ENCODE data around the gene NELFA. TPM values are rescaled to one million over a fixed set of nuclear protein-coding genes. Genes with fewer than 3 reads are reported as not detected.

The NELFA gene
- total RNA-seq, 1 experiment from 2014 or later = 55.0 TPM

DNA sequence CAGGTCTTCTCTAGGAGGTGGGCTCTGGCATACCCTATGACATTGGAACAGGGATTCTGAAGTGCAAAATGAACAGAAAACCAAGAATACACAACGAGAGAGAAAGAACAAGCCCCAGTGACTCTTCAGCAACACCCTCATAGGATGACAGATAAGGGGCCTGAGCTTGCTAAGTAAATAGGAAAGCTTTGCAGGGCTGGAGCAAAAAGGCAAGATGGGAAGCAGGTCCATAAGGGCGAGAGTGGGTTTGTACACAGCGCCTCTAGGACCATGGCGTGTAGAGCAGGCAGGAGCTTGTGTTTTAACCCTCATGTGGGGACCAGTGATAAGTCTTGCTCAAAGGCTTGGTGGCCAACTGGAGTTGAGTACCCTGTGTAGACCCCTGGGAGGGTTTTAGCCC, 45.8 kb downstream of the NELFA start:
- Histone ChIP-seq H2BK120ac (ENCODE audit: low read depth, low read length, poor library complexity, severe bottlenecking) (no peak overlapping the region), H3K9ac (ENCODE audit: extremely low read depth, insufficient read length, low read length) (no peak overlapping the region), H4K5ac (ENCODE audit: insufficient read length, low read depth, low read length) (no peak overlapping the region), H3K23ac (ENCODE audit: insufficient read length, low read depth, low read length) (no peak overlapping the region), H3K4me2 (ENCODE audit: insufficient read depth, insufficient read length, low read length) (no peak overlapping the region), H3K9me3 (ENCODE audit: control insufficient read depth, low read depth, low read length) (no peaks in the 10 kb centered on the region), H4K8ac (replicated peaks; ENCODE audit: insufficient read length, low read depth, low read length) (no peak overlapping the region), H3K79me2 (ENCODE audit: insufficient read depth, low read length) (no peaks in the 10 kb centered on the region), H3T11ph (ENCODE audit: low read length) (no peak overlapping the region), H4K91ac (ENCODE audit: insufficient read length, low read depth, low read length) (no peak overlapping the region), H2BK5ac (ENCODE audit: insufficient read length, low read length) (no peak overlapping the region), H2BK15ac (ENCODE audit: low read depth, low read length) (no peak overlapping the region), H3K27me3 (ENCODE audit: insufficient read depth, low read length) (no peaks in the 10 kb centered on the region), H3K4ac (ENCODE audit: low read depth, low read length) (no peak overlapping the region), H3K56ac (ENCODE audit: insufficient read length, low read depth, low read length) (no peak overlapping the region), H4K20me1 (ENCODE audit: control insufficient read depth, insufficient read depth, insufficient read length) (no peaks in the 10 kb centered on the region), H3K14ac (ENCODE audit: insufficient read depth, low read length) (no peak overlapping the region), H3K4me1 (ENCODE audit: insufficient read depth, low read length) (no peaks in the 10 kb centered on the region), H3K27ac (ENCODE audit: insufficient read length, low read depth, low read length) (no peak overlapping the region), H3K79me1 (ENCODE audit: insufficient read depth, low read depth, low read length, poor library complexity, severe bottlenecking) (no peaks in the 10 kb centered on the region), H3K18ac (ENCODE audit: insufficient read length, low read depth, low read length) (no peak overlapping the region), H2BK12ac (ENCODE audit: insufficient read length, low read depth, low read length) (no peak overlapping the region), H3K23me2 (ENCODE audit: insufficient read length, low read depth, low read length, poor library complexity, severe bottlenecking) (no peaks in the 10 kb centered on the region), H2AFZ (ENCODE audit: low read length) (no peak overlapping the region), H2BK20ac (ENCODE audit: low read depth, low read length, poor library complexity, severe bottlenecking) (no peak overlapping the region), H2AK5ac (ENCODE audit: insufficient read length, low read length) (no peak overlapping the region)
- no peak for DNase-seq
- no peaks in the 10 kb centered on the region for H3K27me3 Mint-ChIP-seq (ENCODE audit: low read depth)
- no peak overlapping the region for H3K4me3 Mint-ChIP-seq
- no peak overlapping the region for H3K27ac Mint-ChIP-seq
- peaks cover 0 to 3% of the 10 kb centered on the region in 2 experiments; a peak in 2 of 4 replicates for H3K4me1 Mint-ChIP-seq
- no CpG with 5 or more reads among the region's 4 CpGs for WGBS (ENCODE audit: extremely low coverage, insufficient read length, low lambda C conversion rate)
- TF ChIP-seq, protein P1, sequence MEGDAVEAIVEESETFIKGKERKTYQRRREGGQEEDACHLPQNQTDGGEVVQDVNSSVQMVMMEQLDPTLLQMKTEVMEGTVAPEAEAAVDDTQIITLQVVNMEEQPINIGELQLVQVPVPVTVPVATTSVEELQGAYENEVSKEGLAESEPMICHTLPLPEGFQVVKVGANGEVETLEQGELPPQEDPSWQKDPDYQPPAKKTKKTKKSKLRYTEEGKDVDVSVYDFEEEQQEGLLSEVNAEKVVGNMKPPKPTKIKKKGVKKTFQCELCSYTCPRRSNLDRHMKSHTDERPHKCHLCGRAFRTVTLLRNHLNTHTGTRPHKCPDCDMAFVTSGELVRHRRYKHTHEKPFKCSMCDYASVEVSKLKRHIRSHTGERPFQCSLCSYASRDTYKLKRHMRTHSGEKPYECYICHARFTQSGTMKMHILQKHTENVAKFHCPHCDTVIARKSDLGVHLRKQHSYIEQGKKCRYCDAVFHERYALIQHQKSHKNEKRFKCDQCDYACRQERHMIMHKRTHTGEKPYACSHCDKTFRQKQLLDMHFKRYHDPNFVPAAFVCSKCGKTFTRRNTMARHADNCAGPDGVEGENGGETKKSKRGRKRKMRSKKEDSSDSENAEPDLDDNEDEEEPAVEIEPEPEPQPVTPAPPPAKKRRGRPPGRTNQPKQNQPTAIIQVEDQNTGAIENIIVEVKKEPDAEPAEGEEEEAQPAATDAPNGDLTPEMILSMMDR (conservative IDR thresholded peaks at IDR 0.05) = no peak
- H3K9me3 Mint-ChIP-seq = no peaks in the 10 kb centered on the region
- H3K36me3 Mint-ChIP-seq (ENCODE audit: insufficient read depth in 1 of 3, low read depth in 3 of 3) = peaks cover 31 to 82% (median 80%) of the 10 kb centered on the region in 3 experiments; a peak in 6 of 7 replicates

Measured in H9 (cell line).